MM.1S (cell line): ENCODE results near the gene OLIG3.

Source experiments
- DNase-seq: peaks from one replicate; pipeline ENCODE4 v3.0.0-alpha.2; 2015
- H2AFZ ChIP-seq: fragments of 300-600 bp; sonication (generic); 2 replicates; pipeline ENCODE4 v1.6.0; 2016; ENCODE audit warnings: antibody characterized with exemption, low read length
- H3F3A ChIP-seq: fragments of 300-600 bp; sonication (generic); 2 replicates; pipeline ENCODE4 v1.6.1; 2016; ENCODE audit warnings: mild to moderate bottlenecking, antibody characterized with exemption, low read length, moderate library complexity, mixed read lengths; ENCODE audit not compliant: insufficient read depth
- H3K27ac ChIP-seq: fragments of 300-600 bp; sonication (generic); 2 replicates; pipeline ENCODE4 v1.5.1; 2016; ENCODE audit warnings: mild to moderate bottlenecking, low read length
- H3K27me3 ChIP-seq: fragments of 300-600 bp; sonication (generic); replicated peaks from 2 replicates; pipeline ENCODE4 v1.6.0; 2016; ENCODE audit warnings: low read length; ENCODE audit not compliant: insufficient read depth
- H3K36me3 ChIP-seq: fragments of 300-600 bp; sonication (generic); replicated peaks from 2 replicates; pipeline ENCODE4 v1.6.1; 2016; ENCODE audit warnings: mild to moderate bottlenecking, low read length, mixed read lengths; ENCODE audit not compliant: insufficient read depth
- H3K4me1 ChIP-seq: fragments of 300-600 bp; sonication (generic); 2 replicates; pipeline ENCODE4 v1.6.1; 2016; ENCODE audit warnings: low read length, mixed read lengths
- H3K4me2 ChIP-seq: fragments of 300-600 bp; sonication (generic); 2 replicates; pipeline ENCODE4 v1.6.0; 2016; ENCODE audit warnings: low read depth, low read length
- H3K4me3 ChIP-seq: fragments of 300-600 bp; sonication (generic); 2 replicates; pipeline ENCODE4 v1.5.1; 2016; ENCODE audit warnings: low read length, mixed read lengths
- H3K79me2 ChIP-seq: fragments of 300-600 bp; sonication (generic); 2 replicates; pipeline ENCODE4 v1.6.1; 2016; ENCODE audit warnings: mixed run types, low read length, mixed read lengths
- H3K9ac ChIP-seq: fragments of 300-600 bp; sonication (generic); 2 replicates; pipeline ENCODE4 v1.6.1; 2016; ENCODE audit warnings: low read length, mixed read lengths
- H3K9me2 ChIP-seq: fragments of 300-600 bp; sonication (generic); replicated peaks from 2 replicates; pipeline ENCODE4 v1.6.1; 2016; ENCODE audit warnings: mild to moderate bottlenecking, low read length, mixed read lengths; ENCODE audit not compliant: insufficient read depth
- H3K9me3 ChIP-seq: fragments of 300-600 bp; sonication (generic); replicated peaks from 2 replicates; pipeline ENCODE4 v1.6.1; 2016; ENCODE audit warnings: mild to moderate bottlenecking, low read length, mixed read lengths; ENCODE audit not compliant: insufficient read depth
- H4K20me1 ChIP-seq: fragments of 300-600 bp; sonication (generic); 2 replicates; pipeline ENCODE4 v1.6.1; 2016; ENCODE audit warnings: mild to moderate bottlenecking, low read length, moderate library complexity, mixed read lengths; ENCODE audit not compliant: insufficient read depth
- EZH2 ChIP-seq: fragments of 300-600 bp; sonication (generic); optimal IDR thresholded peaks from 2 replicates; pipeline ENCODE3; 2017; ENCODE audit warnings: low read depth, mild to moderate bottlenecking, antibody characterized with exemption, low read length, mixed read lengths
- EZH2phosphoT487 ChIP-seq: fragments of 300-600 bp; sonication (generic); IDR thresholded peaks from 2 replicates; pipeline ENCODE4 v1.6.1; 2018; ENCODE audit warnings: antibody characterized with exemption, low read length
- TF ChIP-seq, protein P1 (sequence below): fragments of 300-600 bp; sonication (generic); IDR thresholded peaks from 2 replicates; pipeline ENCODE4 v1.5.1; 2016; ENCODE audit warnings: antibody characterized with exemption, low read length, mixed read lengths

Gene OLIG3

DNA sequence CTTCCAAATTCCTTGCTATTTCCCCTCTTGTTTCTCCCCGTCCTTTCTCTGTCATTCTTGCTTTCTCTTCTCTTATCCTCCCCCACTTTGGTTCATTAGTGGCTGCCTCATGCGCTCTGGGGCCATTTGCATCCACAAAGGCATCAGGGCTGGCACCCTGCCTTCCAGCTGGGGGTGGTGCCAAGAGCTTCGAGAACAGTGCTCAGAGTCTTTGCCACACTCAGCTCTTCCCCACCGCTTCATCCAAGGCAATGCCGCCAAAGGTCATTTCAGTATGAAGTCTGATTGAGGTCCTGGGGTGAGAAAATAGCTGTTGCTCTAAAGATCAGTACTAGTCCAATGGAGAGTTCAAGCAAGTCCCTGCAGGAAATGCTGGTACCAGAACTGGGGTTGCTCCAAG is 22.7 kb downstream of the OLIG3 start:
- H3K36me3 ChIP-seq, result no peaks in the 10 kb centered on the region
- H3K4me2 ChIP-seq, result no peak overlapping the region
- H3K9me3 ChIP-seq, result no peaks in the 10 kb centered on the region
- H3K79me2 ChIP-seq, result no peaks in the 10 kb centered on the region
- TF ChIP-seq, protein P1, sequence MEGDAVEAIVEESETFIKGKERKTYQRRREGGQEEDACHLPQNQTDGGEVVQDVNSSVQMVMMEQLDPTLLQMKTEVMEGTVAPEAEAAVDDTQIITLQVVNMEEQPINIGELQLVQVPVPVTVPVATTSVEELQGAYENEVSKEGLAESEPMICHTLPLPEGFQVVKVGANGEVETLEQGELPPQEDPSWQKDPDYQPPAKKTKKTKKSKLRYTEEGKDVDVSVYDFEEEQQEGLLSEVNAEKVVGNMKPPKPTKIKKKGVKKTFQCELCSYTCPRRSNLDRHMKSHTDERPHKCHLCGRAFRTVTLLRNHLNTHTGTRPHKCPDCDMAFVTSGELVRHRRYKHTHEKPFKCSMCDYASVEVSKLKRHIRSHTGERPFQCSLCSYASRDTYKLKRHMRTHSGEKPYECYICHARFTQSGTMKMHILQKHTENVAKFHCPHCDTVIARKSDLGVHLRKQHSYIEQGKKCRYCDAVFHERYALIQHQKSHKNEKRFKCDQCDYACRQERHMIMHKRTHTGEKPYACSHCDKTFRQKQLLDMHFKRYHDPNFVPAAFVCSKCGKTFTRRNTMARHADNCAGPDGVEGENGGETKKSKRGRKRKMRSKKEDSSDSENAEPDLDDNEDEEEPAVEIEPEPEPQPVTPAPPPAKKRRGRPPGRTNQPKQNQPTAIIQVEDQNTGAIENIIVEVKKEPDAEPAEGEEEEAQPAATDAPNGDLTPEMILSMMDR, result no peak
- TF ChIP-seq EZH2 (no peak), EZH2phosphoT487 (no peak)
- no peaks in the 10 kb centered on the region for H3K4me1 ChIP-seq
- H3K27ac ChIP-seq, result no peak overlapping the region
- H4K20me1 ChIP-seq, result no peaks in the 10 kb centered on the region
- no peak overlapping the region for H2AFZ ChIP-seq
- DNase-seq, result no peak
- H3K27me3 ChIP-seq, result no peaks in the 10 kb centered on the region
- H3K9me2 ChIP-seq, result no peaks in the 10 kb centered on the region
- H3K4me3 ChIP-seq, result no peak overlapping the region
- no peaks in the 10 kb centered on the region for H3F3A ChIP-seq
- no peak overlapping the region for H3K9ac ChIP-seq

DNA sequence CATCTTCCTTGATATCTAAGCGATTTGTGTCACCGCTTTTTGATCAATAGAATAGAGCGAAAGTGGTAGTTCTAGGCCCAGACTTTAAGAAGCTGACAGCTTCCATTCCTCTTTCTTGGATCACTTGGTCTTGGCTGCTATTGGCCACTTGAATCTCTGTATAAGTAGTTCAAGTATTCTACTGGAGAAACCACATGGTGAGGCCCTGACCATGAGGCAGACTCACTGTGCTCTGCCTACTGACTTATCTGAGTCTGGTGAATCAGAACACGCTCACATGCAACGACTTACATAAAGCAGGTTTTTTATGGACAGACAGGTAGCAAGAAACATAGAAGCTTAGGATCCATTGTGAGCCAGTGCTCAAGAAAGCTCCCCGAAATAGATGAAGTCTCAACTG is 27.0 kb downstream of the OLIG3 start:
- Histone ChIP-seq H3K9me2 (no peaks in the 10 kb centered on the region), H2AFZ (no peak overlapping the region), H3K36me3 (no peaks in the 10 kb centered on the region), H3K4me1 (no peaks in the 10 kb centered on the region), H3K9ac (no peak overlapping the region), H3K4me2 (no peak overlapping the region), H3K79me2 (no peaks in the 10 kb centered on the region), H3K27me3 (no peaks in the 10 kb centered on the region), H4K20me1 (no peaks in the 10 kb centered on the region), H3F3A (no peaks in the 10 kb centered on the region), H3K4me3 (no peak overlapping the region), H3K9me3 (no peaks in the 10 kb centered on the region), H3K27ac (no peak overlapping the region)
- TF ChIP-seq EZH2phosphoT487, result no peak
- TF ChIP-seq, protein P1, result no peak
- no peak for TF ChIP-seq EZH2
- DNase-seq, result no peak

DNA sequence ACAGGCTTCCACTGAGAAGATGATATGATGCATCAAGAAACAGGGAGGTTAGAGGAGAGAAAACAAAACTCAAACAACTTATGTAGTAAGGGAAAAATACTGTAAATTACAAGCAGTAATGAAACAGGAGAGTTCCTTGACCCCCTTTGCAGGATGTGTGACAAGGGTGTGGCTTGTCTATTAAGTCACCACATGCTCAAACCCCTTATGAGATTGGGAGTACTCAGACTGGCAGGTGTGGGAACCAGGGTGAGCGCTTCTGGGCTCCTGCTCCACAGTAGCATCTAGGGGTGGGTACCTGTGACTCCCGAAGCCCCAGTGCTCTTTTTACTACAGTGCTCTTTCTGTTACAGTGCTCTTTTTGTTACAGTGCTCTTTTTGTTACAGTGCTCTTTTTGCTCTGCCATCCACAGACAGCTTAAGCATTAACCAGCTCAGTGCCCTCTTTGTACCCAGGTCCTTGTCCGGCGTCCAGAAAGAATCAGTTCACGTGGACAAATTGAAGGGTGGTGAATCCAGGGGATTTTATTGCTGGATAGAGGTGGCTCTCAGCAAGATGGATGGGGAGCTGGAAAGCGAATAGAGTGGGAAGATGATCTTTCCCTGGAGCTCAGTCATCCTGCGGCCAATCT is 28.7 kb downstream of the OLIG3 start:
- no peak for DNase-seq
- H3K27me3 ChIP-seq, result no peaks in the 10 kb centered on the region
- H3K27ac ChIP-seq, result no peak overlapping the region
- H3K36me3 ChIP-seq, result no peaks in the 10 kb centered on the region
- H3K4me3 ChIP-seq, result no peak overlapping the region
- no peaks in the 10 kb centered on the region for H4K20me1 ChIP-seq
- no peaks in the 10 kb centered on the region for H3F3A ChIP-seq
- H3K9me3 ChIP-seq, result no peaks in the 10 kb centered on the region
- no peak overlapping the region for H3K9ac ChIP-seq
- no peaks in the 10 kb centered on the region for H3K4me1 ChIP-seq
- no peak overlapping the region for H3K4me2 ChIP-seq
- H2AFZ ChIP-seq, result no peak overlapping the region
- no peaks in the 10 kb centered on the region for H3K9me2 ChIP-seq
- no peaks in the 10 kb centered on the region for H3K79me2 ChIP-seq
- TF ChIP-seq EZH2 (no peak), EZH2phosphoT487 (no peak)
- TF ChIP-seq, protein P1, result no peak
